CD4-positive, alpha-beta T cell treated with Interferon alpha-2 for 1 hour (primary cell): ENCODE results near the gene FGFR2.

Experiments used
- DNase-seq, 2 donors: peaks; one replicate each; pipeline ENCODE4 v3.0.0-alpha.2; 2020 to 2022

The FGFR2 gene

DNA sequence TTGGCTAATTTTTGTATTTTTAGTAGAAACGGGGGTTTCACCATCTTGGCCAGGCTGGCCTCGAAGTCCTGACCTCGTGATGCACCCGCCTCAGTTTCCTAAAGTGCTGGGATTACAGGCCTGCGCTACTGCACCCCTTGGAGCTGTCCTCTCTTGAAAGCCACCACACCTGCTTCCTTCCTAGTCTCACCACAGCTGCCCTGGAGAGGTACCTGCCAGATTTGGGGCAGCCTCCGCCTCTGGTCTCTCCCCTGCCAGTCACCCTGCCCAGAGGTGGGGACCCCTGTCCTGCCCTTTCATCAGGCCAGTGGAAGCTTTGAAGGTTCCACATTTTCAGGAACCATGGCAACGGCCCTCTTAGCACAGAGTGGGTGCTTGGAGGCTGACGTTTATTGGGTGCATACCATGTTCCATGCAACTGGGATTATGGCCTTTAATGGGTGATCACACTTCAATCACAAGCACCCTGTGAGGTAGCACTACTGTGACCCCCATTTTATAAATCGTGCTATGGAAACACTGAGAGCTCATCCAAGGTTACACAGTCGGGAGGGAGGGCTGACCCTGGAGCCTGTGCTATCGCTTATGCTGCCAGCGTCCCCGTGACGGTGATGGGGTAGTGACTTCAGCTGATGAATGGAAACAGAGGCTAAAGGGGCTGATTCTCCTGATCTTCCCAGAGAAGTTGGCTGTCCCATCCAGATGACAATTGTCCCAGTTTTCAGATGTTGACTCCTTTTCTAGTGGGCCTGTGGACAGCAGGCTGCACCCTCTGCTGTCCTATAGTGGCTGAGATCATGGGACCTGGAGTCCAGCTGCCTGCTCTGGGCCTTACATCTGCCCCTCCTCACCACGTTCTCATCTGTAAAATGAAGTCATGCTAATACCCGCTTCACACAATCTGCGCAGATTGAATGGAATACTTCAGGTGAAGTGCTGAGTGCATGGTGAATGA is 11.5 kb upstream of the FGFR2 start:
- no peak for DNase-seq

DNA sequence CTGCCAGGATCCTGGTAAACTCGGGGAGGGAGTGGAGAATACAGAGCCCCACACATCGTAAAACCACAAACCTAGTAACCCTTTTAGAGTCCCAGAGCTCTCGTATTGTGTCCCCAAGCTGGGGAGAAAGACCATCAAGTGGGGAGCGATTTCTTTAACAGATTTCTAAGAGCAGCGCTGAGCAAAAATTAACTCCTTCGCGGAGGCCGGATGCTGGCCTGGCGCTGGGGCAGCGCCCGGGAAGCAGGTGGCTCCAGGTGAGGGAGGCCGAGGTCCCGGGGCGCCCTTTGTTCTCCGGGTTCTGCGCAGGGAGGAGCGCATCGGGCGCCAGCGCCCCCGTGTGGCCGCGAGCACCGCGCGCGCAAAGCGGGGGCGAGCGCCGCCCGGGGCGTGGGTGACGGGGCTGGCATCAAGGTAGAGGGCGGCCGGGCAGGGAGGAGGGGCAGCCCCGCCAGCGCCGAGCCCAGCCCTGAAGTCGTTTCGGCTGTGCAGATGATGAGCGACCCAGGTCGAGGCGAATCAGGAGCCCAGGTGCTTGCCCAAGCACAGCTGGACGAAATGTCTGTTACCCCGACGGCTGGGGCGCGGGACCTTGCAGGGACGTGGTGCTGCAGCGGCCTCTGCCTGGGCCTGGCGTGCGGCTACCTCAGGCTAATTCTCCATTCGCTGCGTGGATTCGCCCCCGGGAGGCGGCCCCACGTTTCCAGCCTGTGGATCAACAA is 10.4 kb upstream of the FGFR2 start:
- no peak for DNase-seq

DNA sequence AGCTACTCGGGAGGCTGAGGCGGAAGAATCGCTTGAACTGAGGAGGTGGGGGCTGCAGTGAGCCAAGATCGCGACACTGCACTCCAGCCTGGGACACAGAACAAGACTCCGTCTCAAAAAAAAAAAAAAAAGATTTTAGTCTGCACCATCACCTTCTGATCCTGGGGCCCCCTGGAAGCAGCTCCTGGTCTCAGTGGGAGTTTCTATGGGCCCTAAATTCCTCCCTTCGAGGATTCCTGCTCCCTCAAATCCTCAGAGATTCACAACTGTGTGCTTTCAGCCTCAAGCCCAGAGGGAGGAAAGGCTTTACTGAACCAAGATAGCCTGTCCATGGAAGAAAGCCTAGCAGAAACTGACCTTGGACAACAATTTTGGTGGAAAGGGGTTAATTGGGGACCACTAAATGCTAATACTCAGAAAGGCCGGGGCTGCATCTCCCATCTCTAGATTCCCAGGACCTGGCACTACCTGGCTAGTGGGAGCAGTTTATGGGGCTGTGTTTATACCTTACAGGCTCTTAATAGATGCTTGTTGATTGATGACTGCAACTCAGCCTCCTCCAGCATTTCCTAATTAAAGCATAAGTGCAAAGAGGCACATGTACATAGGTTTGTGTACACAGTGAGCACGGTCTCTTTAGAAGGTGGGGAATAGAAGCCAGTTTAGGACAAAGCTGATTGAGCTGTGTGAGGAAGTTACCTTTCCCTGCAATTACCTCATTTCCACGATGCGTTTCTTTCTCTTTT is 9.2 kb upstream of the FGFR2 start:
- no peak for DNase-seq

DNA sequence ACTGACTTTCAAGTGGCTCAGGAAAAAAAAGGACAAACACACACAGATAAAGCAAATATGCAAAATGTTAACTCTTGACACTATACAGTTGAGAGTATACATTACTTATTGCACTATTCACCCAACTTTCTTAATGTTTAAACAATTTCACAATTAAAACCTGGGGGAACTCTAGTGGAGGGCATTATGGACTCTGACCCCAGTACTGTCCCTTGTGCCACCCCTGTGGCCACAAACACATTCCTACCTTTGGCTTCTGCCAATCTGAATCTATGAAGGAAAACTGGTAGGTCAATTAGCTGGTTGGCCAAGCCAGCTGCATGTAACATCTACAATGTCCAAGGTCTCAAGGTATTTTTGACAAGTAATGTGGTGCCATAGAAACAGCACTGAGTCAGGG is 7.5 kb upstream of the FGFR2 start:
- DNase-seq = no peak

DNA sequence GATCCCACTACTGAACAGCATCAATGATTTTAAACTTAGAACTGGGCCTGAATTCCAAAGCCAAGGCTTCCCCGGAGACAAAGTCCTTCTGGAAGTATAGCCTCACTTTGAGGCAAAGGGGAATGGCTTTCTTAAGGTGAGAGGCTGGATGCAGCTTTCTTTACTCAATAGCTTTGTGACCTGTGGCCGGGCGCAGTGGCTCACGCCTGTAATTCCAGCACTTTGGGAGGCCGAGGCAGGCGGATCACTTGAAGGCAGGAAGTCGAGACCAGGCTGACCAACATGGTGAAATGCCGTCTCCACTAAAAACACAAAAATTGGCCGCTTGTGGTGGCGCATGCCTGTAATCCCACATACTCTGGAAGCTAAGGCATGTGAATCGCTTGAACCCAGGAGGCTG is 3.2 kb upstream of the FGFR2 start:
- no peak for DNase-seq

DNA sequence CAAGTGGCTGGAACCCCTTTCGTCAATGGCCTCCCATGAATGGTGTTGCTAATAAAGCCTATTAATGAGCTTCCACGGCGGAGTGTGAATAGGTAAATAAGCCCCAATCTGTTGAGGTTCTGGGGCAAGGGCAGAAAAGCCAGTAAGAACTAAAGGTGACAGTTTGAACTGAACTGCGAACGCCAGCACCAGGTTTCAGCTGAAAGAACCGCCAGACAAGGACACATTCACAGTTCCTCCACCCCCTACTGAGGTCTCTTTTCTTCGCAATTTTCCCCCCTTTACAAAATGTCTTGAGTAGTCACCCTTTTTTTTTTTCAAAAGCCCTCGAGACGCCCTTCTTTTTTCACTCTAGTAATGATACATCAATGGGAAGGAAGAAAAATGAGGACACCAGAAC is 2.4 kb upstream of the FGFR2 start:
- no peak for DNase-seq

DNA sequence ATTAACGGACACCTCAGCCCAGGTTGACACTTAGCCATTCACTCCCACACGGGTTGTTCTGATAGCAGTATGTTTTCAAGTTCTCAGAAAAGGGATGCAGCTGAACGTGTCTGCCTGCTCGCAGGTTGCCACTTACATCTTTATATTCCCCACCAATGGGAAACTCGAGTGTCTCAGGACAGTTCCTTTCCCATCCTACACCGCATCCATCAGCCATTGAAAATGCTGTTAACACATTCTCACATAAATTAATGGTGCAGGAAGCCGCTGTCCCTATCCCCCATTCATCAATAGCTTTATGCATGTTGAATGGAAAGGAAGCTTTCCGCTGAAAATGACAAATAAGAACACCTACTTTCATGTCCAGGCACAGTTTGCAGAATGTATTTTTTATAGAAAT is 1.7 kb upstream of the FGFR2 start:
- no peak for DNase-seq

DNA sequence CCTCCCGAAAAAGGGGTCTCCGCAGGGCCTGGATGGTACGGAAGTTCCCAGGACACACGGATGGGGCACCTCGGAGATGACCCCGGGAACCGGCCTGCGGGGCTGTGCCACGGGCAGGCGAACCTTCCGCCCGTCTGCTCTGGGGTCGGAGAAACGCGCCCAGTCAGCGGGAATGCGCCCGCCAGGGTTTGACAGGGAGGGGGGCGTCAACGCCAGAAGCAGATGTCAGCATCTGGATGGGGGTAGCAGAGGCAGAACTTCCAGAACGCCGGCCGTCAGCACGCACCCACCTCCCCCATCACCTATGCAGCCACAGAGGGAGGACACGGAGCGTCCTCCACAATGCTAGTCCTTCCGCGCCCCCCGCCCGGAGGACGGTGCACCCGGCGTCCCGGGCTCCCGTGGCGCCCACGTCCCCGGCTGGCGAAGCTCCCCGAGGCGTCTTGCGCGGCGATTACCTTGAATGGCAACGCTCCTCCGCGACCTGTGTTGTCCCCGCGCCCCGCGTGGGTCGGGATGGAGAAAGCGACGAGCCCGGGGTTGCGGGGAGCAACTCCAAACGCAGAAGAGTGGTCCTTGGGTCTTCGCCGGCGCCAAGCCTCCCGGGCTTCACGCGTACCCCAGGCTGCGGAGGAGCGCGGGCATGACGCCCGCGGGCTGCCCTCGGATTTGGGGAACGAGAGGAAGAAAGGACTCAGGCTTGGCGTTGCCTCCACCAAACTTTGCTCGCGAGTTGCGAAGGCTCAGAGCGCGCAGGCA is 561 bp downstream of the FGFR2 start:
- no peak for DNase-seq

DNA sequence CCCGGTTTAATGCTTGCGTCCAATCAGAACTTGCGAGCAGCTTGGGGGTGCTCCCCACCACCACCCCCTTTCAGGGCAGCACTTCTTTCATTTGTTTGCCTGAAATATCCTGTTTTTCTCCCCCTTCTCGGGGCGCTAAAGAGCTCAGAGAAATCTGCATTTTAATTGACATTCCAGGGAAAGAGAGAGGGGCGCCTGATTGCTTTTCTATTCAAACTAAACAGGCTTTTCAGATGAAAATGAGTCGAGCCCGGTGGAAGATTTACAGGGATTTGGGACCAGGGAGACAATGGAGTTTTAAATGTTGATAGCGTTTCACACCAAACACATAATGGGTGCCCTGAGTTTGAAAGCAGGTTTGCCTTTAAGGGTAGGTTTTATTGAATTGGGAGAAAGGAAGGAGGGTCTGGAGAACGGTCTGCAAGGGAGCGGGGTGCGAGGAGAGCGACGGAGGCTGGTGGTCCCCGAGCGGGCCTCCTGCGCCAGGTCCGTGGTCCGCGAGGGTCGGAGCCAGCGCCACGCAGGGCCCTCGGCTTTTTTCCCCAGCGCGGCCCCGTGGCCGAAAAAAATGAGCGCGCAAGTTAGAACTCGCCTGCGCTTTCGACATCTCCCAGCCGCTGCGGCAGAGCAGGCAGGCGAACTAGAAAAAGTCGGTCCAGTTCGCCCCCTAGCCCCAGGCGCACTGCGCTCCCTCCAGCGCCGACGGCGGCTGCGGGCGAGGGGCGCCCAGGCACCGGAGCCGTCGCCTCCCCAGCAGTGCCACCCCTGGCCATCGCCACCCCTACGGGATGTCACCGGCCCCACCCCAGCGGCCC is 1.3 kb downstream of the FGFR2 start:
- no peak for DNase-seq

DNA sequence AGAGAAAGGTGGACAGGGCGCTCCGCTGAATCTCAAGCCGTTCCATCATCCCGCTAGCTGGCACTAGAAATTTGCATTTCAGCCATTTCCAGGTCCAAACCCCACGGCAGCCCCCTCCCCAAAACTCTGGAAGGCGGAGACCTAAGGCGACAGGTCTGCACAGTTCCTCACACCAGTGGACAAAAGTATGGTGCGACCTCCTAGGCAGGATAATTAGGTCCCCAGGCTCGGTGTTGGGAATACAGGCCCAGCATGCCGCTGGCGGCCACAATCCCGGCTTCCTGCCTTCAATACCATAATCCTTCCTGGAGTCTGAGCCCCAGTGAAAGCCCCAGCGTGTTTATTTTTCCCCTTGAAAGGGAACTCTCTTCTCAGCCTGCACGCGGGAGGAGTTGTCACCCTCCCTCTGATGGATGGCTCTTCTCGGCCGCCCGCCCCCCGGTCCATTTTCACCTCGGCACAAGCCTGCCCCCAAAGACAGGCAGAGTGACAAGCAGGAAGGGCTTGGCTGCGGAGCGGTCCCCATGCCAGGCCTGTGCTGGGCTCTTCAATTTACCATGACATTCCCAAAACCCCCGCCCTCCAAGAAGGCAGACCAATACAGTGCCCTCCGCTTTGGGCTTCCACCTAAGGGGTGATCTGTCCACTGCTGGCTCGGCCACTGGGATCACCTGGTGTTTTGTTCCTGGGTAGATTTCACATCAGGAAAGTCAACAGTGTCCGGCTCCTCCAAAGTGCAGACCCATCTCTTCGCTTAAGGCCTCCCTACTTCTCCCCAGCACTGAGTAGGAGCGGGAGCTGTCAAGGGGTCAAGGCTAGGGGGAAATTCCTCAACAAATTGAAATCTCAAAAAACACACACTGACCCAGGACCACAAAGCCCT is 2.2 kb downstream of the FGFR2 start:
- no peak for DNase-seq

DNA sequence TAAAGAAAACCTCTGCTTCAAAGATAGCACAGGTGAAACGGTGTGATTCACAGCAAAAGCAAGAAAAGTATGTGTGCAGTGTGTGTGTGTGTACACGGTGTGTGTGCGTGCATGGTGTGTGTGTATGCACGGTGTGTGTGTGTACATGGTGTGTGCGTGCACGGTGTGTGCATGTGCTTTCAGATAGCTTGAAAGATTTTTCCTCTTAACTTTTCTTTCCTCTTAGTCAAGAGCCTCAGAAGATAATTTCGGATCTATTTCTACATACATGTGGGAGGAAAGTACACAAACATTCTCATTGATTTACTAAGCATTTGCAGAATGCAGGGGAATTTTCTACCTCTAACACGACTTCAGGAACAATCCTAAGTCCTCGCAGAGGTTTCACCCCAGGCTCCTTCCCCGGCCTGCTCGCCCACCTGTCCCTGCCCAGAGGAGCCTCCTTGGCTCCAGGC is 2.9 kb downstream of the FGFR2 start:
- no peak for DNase-seq

DNA sequence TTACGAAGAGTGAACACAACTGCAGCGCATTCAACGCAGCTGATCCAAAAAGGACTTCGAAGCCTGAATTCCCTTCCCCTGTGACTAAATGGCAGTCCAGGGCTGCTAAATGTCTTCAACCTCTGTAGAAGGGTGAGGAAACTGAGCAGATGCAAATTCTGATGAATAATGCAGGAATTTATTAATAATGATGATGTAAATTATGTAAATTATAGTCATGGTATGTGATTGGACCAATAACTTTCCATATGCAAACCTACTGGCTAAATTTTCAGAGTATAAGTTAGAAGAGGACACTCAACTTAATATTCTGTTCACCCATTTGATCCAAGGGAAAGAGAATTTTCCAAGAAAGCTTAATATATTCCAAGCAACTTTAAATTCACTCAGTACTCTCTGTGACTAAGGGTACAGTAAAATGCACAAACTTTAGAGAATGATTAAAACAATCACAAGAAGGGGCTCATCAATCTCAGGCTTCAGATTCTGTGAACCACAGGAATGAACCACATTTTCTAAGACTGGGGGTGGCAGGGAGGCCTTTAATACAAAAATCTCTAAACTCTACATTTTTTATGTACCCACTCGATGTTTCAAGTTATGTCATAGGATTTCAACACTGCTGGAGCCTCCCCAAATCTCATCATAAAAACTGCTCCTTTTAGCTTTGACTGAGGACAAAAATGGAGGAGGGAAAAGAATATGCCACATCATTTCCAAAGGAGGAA is 3.5 kb downstream of the FGFR2 start:
- no peak for DNase-seq

DNA sequence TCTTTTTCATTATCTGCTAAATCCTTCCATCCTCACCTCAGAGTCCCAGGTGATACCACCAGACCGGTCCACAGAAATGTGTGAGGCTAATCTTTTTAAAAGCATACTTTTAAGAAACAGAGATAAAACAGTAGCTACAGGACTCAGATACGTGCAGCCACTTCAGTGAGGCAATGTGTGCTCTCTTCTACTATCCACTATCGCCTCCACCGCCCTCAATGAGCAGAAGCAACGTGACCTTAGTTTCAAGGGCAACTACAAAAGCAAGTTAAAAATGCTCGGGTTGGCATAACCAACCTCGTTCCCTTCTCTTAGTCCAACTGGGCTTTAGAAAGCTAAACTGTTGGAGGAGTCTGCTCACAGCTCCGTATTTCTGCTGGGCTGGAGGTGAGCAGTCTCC is 4.2 kb downstream of the FGFR2 start:
- DNase-seq = no peak

DNA sequence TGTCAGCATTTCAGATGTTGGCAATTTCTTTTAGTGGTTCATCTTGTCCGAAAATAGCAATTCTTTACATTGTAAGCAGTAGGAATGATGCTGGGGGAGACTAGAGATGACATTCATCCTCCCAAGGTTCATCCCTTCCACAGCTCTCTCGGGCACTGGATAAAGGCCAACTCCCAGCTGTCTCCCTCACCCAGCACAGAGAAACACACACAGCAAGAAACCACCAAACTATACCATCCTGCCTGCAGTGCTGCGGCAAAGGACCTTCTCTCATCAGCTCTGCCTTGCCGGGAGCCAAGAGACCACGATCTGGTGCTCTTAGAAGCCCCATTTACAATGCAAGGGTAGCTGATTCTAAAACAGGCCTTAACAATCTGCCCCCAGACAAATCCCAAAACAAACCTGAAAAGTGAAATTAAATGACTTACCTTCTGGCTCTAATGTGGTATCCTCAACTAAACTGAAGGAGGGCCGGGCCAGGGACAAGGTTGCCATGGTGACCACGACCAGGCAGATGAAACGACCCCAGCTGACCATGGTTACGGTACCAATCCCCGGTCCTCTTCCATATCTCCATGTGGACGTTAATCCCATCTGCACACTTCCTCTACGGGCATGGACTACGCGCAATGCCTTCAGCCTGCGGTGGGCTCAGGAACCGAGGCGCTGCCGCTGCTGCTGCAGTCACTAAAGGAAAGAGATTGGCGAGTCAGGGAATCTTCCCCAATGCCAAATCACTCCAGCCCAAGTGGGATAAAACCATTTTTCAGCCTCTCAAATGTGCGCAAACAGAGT is 4.8 kb downstream of the FGFR2 start:
- DNase-seq = no peak

DNA sequence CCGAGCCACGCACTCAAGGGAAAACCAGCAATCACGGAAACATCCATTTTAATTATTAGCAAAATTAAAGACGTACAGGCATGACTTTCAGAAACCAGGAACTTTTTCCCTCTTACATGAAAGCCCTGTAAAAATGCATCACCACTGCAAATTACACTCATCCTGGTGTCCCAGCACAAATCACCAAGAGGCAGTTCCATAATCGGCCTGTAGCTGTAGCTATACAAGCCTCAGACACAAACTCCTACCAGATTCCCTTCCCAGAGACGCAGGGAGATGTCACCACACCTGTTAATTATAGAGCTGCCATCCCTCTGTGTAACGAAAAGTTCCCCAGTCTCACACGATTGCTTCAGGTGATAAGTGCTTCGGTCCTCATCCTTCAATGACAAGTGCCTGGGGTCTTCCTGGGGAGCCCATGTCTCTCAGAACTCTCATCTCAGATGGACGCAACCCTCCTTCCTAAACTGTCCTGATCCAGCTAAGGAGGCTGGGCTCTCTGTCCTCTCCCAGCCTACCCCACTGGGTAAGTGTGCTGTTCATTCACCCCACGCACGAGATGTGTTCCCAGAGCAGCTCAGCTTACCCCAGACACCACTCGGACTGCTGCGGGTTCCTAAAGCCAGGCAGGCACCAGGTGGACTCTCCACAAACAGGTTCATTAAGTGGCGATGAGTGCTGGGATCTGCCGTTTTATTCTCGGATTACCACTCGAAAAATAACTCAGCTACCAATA is 5.9 kb downstream of the FGFR2 start:
- no peak for DNase-seq

DNA sequence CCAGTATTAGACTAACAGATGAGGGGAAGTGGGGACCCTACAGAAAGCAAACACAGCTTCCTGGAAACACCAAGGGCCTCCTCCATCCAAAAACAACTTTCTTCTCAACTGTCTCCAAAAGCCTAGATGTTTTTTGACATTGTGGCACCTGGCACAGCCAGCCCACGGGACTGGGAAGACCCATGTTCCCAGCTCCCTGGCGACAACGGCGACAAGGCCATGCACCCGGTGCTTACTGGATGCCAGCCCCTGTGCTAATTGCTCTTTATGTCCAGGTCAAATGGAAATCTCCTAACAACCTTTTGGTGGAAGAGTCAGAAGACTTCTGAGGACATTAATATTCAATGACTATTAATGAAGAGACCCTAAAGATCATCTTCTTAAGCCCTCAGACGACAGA is 7.1 kb downstream of the FGFR2 start:
- no peak for DNase-seq

DNA sequence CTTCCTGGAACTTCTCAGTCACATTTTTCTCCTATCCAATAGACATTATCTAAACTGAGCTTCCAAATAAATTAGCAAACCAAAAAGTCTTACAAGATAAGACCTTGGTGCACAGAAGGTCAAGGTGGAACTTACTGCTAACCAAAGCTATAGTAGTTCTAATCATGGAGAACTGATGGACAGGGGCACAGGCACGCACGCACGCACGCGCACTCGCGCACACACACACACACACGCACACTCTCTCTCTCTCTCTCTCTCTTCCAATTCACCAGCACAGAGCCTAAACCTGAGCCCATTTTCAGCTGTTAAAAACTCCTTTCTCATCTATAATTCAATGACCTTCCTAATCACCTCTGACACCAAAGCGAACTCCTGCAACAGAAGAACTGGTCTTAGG is 7.5 kb downstream of the FGFR2 start:
- no peak for DNase-seq

DNA sequence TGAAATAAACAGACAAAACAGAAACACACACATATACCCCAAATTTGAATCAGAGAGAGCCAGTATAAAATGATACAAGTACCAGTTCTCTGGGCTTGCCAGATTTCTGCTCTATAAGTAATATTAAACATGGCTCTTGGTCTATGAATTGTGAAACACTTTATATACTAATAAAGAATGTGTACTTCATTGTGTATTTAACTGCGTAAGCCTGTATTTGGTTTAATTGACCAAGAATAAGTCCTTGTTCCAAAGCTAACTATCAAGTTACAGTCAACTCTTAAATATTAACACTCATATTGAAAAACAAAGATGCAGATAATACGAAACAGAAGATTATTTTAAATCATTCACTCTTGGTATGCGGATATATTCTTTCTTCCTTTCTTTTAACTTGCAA is 8.7 kb downstream of the FGFR2 start:
- DNase-seq = no peak
